Karpas-422 (cell line): Measurements from ENCODE around the gene HACL1. TPM values are rescaled to one million over a fixed set of nuclear protein-coding genes. Genes with fewer than 3 reads are reported as not detected.
"Not testable (repeated sequence)": the region's sequence is repeated elsewhere in the genome, so short reads cannot be mapped to it uniquely, and the experiment has no call there.

ENCODE experiments used
- DNase-seq: peaks from one replicate; pipeline ENCODE4 v3.0.0-alpha.2; 2015
- H2AFZ ChIP-seq: fragments of 200-600 bp; sonication (generic); 2 replicates; pipeline ENCODE4 v1.6.1; 2014; ENCODE audit warnings: antibody characterized with exemption, low read length, mixed read lengths
- H3K27ac ChIP-seq: fragments of 200-600 bp; sonication (generic); 2 replicates; pipeline ENCODE4 v1.5.1; 2014; ENCODE audit warnings: mild to moderate bottlenecking, low read length, moderate library complexity
- H3K27me3 ChIP-seq: fragments of 200-600 bp; sonication (generic); 2 replicates; pipeline ENCODE4 v1.6.1; 2014; ENCODE audit warnings: low read length, mixed read lengths
- H3K36me3 ChIP-seq: fragments of 200-600 bp; sonication (generic); 2 replicates; pipeline ENCODE4 v1.6.1; 2014; ENCODE audit warnings: low read length, mixed read lengths; ENCODE audit not compliant: insufficient read depth
- H3K4me1 ChIP-seq: fragments of 200-600 bp; sonication (generic); 2 replicates; pipeline ENCODE4 v1.6.1; 2014; ENCODE audit warnings: mild to moderate bottlenecking, low read length, mixed read lengths
- H3K4me2 ChIP-seq: fragments of 200-600 bp; sonication (generic); 2 replicates; pipeline ENCODE4 v1.6.1; 2014; ENCODE audit warnings: low read length, low read depth, mild to moderate bottlenecking; ENCODE audit not compliant: poor library complexity, severe bottlenecking
- H3K4me3 ChIP-seq: fragments of 200-600 bp; sonication (generic); 2 replicates; pipeline ENCODE4 v1.5.1; 2014; ENCODE audit warnings: mild to moderate bottlenecking, antibody characterized with exemption, low read length, mixed read lengths
- H3K79me2 ChIP-seq: fragments of 200-600 bp; sonication (generic); 2 replicates; pipeline ENCODE4 v1.6.1; 2014; ENCODE audit warnings: mild to moderate bottlenecking, low read length, mixed read lengths
- H3K9ac ChIP-seq: fragments of 200-600 bp; sonication (generic); 2 replicates; pipeline ENCODE4 v1.6.0; 2014; ENCODE audit warnings: low read length
- H3K9me2 ChIP-seq: fragments of 200-600 bp; sonication (generic), shearing (Covaris generic); replicated peaks from 2 replicates; pipeline ENCODE4 v1.6.0; 2014; ENCODE audit warnings: mild to moderate bottlenecking, low read length, moderate library complexity; ENCODE audit not compliant: insufficient read depth
- H3K9me3 ChIP-seq: fragments of 300-700, 200-600 bp; sonication (generic); 2 replicates; pipeline ENCODE4 v1.6.1; 2014; ENCODE audit warnings: low read length, mixed read lengths
- H4K20me1 ChIP-seq: fragments of 200-600 bp; sonication (generic); 2 replicates; pipeline ENCODE4 v1.6.1; 2014; ENCODE audit warnings: mild to moderate bottlenecking, antibody characterized with exemption, low read length, low read depth; ENCODE audit not compliant: insufficient read depth
- total RNA-seq: library from RNA; depleted of rRNA; stranded (reverse); fragments of >200 nt; shearing (Covaris generic); gene quantifications from 2 replicates; pipeline ENCODE4 v1.2.3, GENCODE V29; 2014; ENCODE audit warnings: low replicate concordance

Gene HACL1
- total RNA-seq, 1 experiment from 2014 or later: 58.9 TPM

- H3K4me1 ChIP-seq, H3K9me2 ChIP-seq, H3K27me3 ChIP-seq, H3K36me3 ChIP-seq, H3K27ac ChIP-seq, H3K9me3 ChIP-seq, H3K79me2 ChIP-seq, H3K9ac ChIP-seq, DNase-seq, H3K4me3 ChIP-seq, H2AFZ ChIP-seq, H3K4me2 ChIP-seq, H4K20me1 ChIP-seq: not testable (repeated sequence)
These were observed 18.5 kb upstream of the HACL1 start for GRCh38 chr3:15619659-15620464.

GRCh38 chr3:15616053-15616452 lies 14.7 kb upstream of the HACL1 start:
- no peak overlapping the region for H3K9ac ChIP-seq
- no peak for DNase-seq

GRCh38 chr3:15614958-15615357 lies 13.6 kb upstream of the HACL1 start:
- Histone ChIP-seq H4K20me1 (no peaks in the 10 kb centered on the region), H3K36me3 (no peaks in the 10 kb centered on the region), H3K79me2 (no peaks in the 10 kb centered on the region), H3K27me3 (no peaks in the 10 kb centered on the region), H3K4me1 (no peaks in the 10 kb centered on the region), H3K9me3 (peaks cover 5% of the 10 kb centered on the region; the same call in 1 of the 2 replicates), H3K9ac (no peak overlapping the region), H3K4me2 (no peak overlapping the region), H3K9me2 (no peaks in the 10 kb centered on the region), H3K27ac (no peak overlapping the region), H3K4me3 (no peak overlapping the region), H2AFZ (no peak overlapping the region)
- no peak for DNase-seq

More at GRCh38 chr3:15616053-15616452, 14.7 kb upstream of the HACL1 start:
- Histone ChIP-seq H3K4me2 (no peak overlapping the region), H3K36me3 (no peaks in the 10 kb centered on the region), H4K20me1 (no peaks in the 10 kb centered on the region), H3K9me2 (no peaks in the 10 kb centered on the region), H3K27me3 (no peaks in the 10 kb centered on the region), H3K9me3 (peaks cover 7% of the 10 kb centered on the region; the same call in 1 of the 2 replicates), H2AFZ (no peak overlapping the region), H3K4me1 (no peaks in the 10 kb centered on the region), H3K27ac (no peak overlapping the region), H3K4me3 (no peak overlapping the region), H3K79me2 (no peaks in the 10 kb centered on the region)

GRCh38 chr3:15612001-15612400 lies 10.6 kb upstream of the HACL1 start:
- Histone ChIP-seq H3K4me1 (no peaks in the 10 kb centered on the region), H3K4me2 (no peak overlapping the region), H2AFZ (no peak overlapping the region), H4K20me1 (no peaks in the 10 kb centered on the region), H3K27ac (no peak overlapping the region), H3K79me2 (no peaks in the 10 kb centered on the region), H3K36me3 (no peaks in the 10 kb centered on the region), H3K9me3 (no peaks in the 10 kb centered on the region), H3K9ac (no peak overlapping the region), H3K4me3 (no peak overlapping the region), H3K9me2 (no peaks in the 10 kb centered on the region), H3K27me3 (no peaks in the 10 kb centered on the region)
- DNase-seq: no peak

GRCh38 chr3:15611018-15611417 lies 9.6 kb upstream of the HACL1 start:
- no peaks in the 10 kb centered on the region for H3K36me3 ChIP-seq
- no peak overlapping the region for H3K4me2 ChIP-seq
- no peaks in the 10 kb centered on the region for H3K79me2 ChIP-seq
- H2AFZ ChIP-seq: no peak overlapping the region
- H3K9ac ChIP-seq: no peak overlapping the region
- H3K9me3 ChIP-seq: no peaks in the 10 kb centered on the region
- no peak for DNase-seq
- no peaks in the 10 kb centered on the region for H4K20me1 ChIP-seq
- no peaks in the 10 kb centered on the region for H3K4me1 ChIP-seq
- no peaks in the 10 kb centered on the region for H3K27me3 ChIP-seq
- no peak overlapping the region for H3K4me3 ChIP-seq
- H3K9me2 ChIP-seq: no peaks in the 10 kb centered on the region
- H3K27ac ChIP-seq: no peak overlapping the region

GRCh38 chr3:15610082-15610759 lies 8.9 kb upstream of the HACL1 start:
- H4K20me1 ChIP-seq: no peaks in the 10 kb centered on the region
- H3K36me3 ChIP-seq: no peaks in the 10 kb centered on the region
- H3K27ac ChIP-seq: no peak overlapping the region
- no peaks in the 10 kb centered on the region for H3K4me1 ChIP-seq
- no peak overlapping the region for H3K4me3 ChIP-seq
- H3K9me3 ChIP-seq: no peaks in the 10 kb centered on the region
- no peak overlapping the region for H2AFZ ChIP-seq
- H3K4me2 ChIP-seq: no peak overlapping the region
- H3K9me2 ChIP-seq: no peaks in the 10 kb centered on the region
- no peak overlapping the region for H3K9ac ChIP-seq
- H3K27me3 ChIP-seq: no peaks in the 10 kb centered on the region
- no peak for DNase-seq
- H3K79me2 ChIP-seq: no peaks in the 10 kb centered on the region

GRCh38 chr3:15606434-15606891 lies 5.1 kb upstream of the HACL1 start:
- Histone ChIP-seq H3K4me1 (peaks cover 5% of the 10 kb centered on the region), H3K9ac (no peak overlapping the region), H4K20me1 (no peaks in the 10 kb centered on the region), H2AFZ (no peak overlapping the region), H3K4me3 (no peak overlapping the region), H3K9me2 (no peaks in the 10 kb centered on the region), H3K27me3 (no peaks in the 10 kb centered on the region), H3K27ac (no peak overlapping the region), H3K79me2 (no peaks in the 10 kb centered on the region; the same call in 1 of the 2 replicates), H3K4me2 (no peak overlapping the region), H3K9me3 (no peaks in the 10 kb centered on the region), H3K36me3 (no peaks in the 10 kb centered on the region)
- no peak for DNase-seq

- peaks cover 14% of the 10 kb centered on the region for H3K4me1 ChIP-seq
These were observed 3.2 kb upstream of the HACL1 start for GRCh38 chr3:15604584-15604983.

More at GRCh38 chr3:15604584-15604983, 3.2 kb upstream of the HACL1 start:
- not testable (repeated sequence) for H3K4me3 ChIP-seq, H4K20me1 ChIP-seq, H3K4me2 ChIP-seq, H3K9ac ChIP-seq, H3K9me3 ChIP-seq, H3K27me3 ChIP-seq, H3K36me3 ChIP-seq, DNase-seq, H3K9me2 ChIP-seq, H2AFZ ChIP-seq, H3K27ac ChIP-seq
- peaks cover 16% of the 10 kb centered on the region for H3K79me2 ChIP-seq
